Panc1 (cell line): ENCODE data around the gene HDAC7.

Source experiments
- CTCF ChIP-seq: fragments of 450-650 bp; IDR thresholded peaks from 2 replicates; pipeline ENCODE4 v1.5.1; 2017; ENCODE audit warnings: mild to moderate bottlenecking
- POLR2AphosphoS5 ChIP-seq: IDR thresholded peaks from 2 replicates; pipeline ENCODE4 v1.6.1; 2012; ENCODE audit warnings: mild to moderate bottlenecking, low read depth, low read length, moderate library complexity
- REST ChIP-seq, 2 experiments: IDR thresholded peaks; 2 replicates each; pipeline ENCODE4 v1.6.1; 2011 to 2012; ENCODE audit warnings: low read depth in 2 of 2, control low read depth in 1 of 2, low read length in 1 of 2, mild to moderate bottlenecking in 1 of 2, moderate library complexity in 1 of 2; ENCODE audit not compliant: insufficient read depth in 1 of 2
- SIN3A ChIP-seq: IDR thresholded peaks from 2 replicates; pipeline ENCODE4 v1.6.1; 2012; ENCODE audit warnings: low read depth, mild to moderate bottlenecking, low read length, moderate library complexity, borderline replicate concordance; ENCODE audit not compliant: insufficient read depth

- no peak for TF ChIP-seq CTCF
- TF ChIP-seq POLR2AphosphoS5 = no peak
- TF ChIP-seq REST (IDR thresholded peaks at IDR 0.05; ENCODE audit: insufficient read depth in 1 of 2, low read depth in 2 of 2, low read length in 1 of 2) = no peak
- TF ChIP-seq SIN3A = no peak
Measured at GRCh38 chr12:47748899-47749298, 70.8 kb downstream of the HDAC7 start.
